KMS-11 (cell line): ENCODE measurements around the gene ITGA7.

Experiments
- H2AFZ ChIP-seq: fragments of 200-600 bp; sonication (generic); 2 replicates; pipeline ENCODE4 v1.6.1; 2016; ENCODE audit warnings: antibody characterized with exemption, mixed run types, low read depth
- H3K27ac ChIP-seq: fragments of 200-600 bp; sonication (generic); 2 replicates; pipeline ENCODE4 v1.6.1; 2016; ENCODE audit warnings: mild to moderate bottlenecking, mixed run types
- H3K27me3 ChIP-seq: fragments of 200-600 bp; sonication (generic); 2 replicates; pipeline ENCODE4 v1.6.1; 2017; ENCODE audit warnings: mild to moderate bottlenecking, low read depth, mixed run types, moderate library complexity; ENCODE audit not compliant: insufficient read depth
- H3K36me3 ChIP-seq: fragments of 200-600 bp; sonication (generic); 2 replicates; pipeline ENCODE4 v1.6.1; 2017; ENCODE audit warnings: mild to moderate bottlenecking, mixed run types; ENCODE audit not compliant: insufficient read depth
- H3K4me1 ChIP-seq: fragments of 200-600 bp; sonication (generic); 2 replicates; pipeline ENCODE4 v1.6.1; 2016; ENCODE audit warnings: mild to moderate bottlenecking, low read depth, mixed run types; ENCODE audit not compliant: poor library complexity, severe bottlenecking
- H3K4me2 ChIP-seq: fragments of 200-600 bp; sonication (generic); 2 replicates; pipeline ENCODE4 v1.7.0; 2016; ENCODE audit warnings: mild to moderate bottlenecking, mixed run types
- H3K4me3 ChIP-seq: fragments of 200-600 bp; sonication (generic); IDR thresholded peaks from 2 replicates; pipeline ENCODE4 v1.6.1; 2017; ENCODE audit warnings: low read depth, low read length, mixed read lengths; ENCODE audit not compliant: insufficient read depth
- H3K79me2 ChIP-seq: fragments of 200-600 bp; sonication (generic); 2 replicates; pipeline ENCODE4 v1.6.1; 2016; ENCODE audit warnings: low read depth, mixed run types; ENCODE audit not compliant: insufficient read depth
- H3K9ac ChIP-seq: fragments of 200-600 bp; sonication (generic); 2 replicates; pipeline ENCODE4 v1.6.1; 2016; ENCODE audit warnings: mild to moderate bottlenecking, mixed run types
- H4K20me1 ChIP-seq: fragments of 200-600 bp; sonication (generic); 2 replicates; pipeline ENCODE4 v1.6.1; 2016; ENCODE audit warnings: mild to moderate bottlenecking, mixed run types; ENCODE audit not compliant: insufficient read depth
- TF ChIP-seq, protein P1 (sequence below): fragments of 200-600 bp; sonication (generic); conservative IDR thresholded peaks from 2 replicates; pipeline ENCODE4 v1.6.1; 2017; ENCODE audit warnings: low read depth, mild to moderate bottlenecking, antibody characterized with exemption, low read length, moderate library complexity, mixed read lengths

The ITGA7 gene

DNA sequence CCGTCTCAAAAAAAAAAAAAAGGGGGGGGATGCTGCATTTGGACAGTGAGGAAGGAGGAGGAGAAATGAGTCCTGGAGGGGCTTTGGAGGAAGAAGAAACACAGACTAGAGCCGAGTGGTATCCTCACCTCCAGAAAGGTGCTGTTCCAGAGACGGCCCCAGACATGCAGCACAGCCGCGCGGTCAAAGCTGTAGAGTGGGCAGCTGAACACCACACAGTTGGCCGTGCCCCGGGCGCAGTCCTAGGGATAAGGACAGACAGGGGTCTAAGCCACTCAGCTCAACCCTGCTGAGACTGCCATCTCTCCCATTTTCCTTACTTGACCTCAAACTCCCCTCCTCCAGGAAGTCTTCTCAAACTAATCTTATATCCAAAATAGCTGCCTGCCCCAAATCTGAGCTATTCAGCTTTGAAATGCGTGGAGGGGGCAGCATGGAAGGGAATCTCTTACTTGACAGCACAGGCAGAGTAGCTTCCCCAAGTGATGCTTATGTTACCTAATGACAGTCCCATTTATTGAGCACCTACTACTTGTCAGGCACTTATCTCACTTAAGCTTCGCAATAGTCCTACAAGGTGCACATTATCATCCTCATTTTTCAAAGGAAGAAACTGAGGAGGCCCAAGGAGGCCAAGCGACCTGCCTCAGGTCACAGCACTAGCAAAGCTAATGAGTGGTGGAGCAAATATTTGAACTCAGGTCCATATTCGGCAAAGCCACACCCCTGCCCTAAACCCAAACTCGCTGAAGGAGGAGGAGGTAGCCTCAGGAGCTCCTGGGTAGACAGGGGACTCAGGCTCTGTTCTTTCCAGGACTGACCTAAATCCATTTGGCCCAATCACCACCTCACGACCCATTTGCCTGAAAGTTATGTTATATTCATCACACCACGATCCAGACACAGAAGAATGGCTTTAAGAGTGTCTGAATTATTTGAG is 18.7 kb downstream of the ITGA7 start:
- H3K36me3 ChIP-seq: no peaks in the 10 kb centered on the region
- no peak overlapping the region for H2AFZ ChIP-seq
- H3K79me2 ChIP-seq: no peaks in the 10 kb centered on the region
- TF ChIP-seq, protein P1, sequence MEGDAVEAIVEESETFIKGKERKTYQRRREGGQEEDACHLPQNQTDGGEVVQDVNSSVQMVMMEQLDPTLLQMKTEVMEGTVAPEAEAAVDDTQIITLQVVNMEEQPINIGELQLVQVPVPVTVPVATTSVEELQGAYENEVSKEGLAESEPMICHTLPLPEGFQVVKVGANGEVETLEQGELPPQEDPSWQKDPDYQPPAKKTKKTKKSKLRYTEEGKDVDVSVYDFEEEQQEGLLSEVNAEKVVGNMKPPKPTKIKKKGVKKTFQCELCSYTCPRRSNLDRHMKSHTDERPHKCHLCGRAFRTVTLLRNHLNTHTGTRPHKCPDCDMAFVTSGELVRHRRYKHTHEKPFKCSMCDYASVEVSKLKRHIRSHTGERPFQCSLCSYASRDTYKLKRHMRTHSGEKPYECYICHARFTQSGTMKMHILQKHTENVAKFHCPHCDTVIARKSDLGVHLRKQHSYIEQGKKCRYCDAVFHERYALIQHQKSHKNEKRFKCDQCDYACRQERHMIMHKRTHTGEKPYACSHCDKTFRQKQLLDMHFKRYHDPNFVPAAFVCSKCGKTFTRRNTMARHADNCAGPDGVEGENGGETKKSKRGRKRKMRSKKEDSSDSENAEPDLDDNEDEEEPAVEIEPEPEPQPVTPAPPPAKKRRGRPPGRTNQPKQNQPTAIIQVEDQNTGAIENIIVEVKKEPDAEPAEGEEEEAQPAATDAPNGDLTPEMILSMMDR: no peak
- no peak overlapping the region for H3K4me2 ChIP-seq
- no peak overlapping the region for H3K4me3 ChIP-seq
- H3K27me3 ChIP-seq: no peaks in the 10 kb centered on the region; the same call in 1 of the 2 replicates
- H3K4me1 ChIP-seq: no peaks in the 10 kb centered on the region
- no peaks in the 10 kb centered on the region for H4K20me1 ChIP-seq
- H3K27ac ChIP-seq: no peak overlapping the region
- H3K9ac ChIP-seq: no peak overlapping the region

DNA sequence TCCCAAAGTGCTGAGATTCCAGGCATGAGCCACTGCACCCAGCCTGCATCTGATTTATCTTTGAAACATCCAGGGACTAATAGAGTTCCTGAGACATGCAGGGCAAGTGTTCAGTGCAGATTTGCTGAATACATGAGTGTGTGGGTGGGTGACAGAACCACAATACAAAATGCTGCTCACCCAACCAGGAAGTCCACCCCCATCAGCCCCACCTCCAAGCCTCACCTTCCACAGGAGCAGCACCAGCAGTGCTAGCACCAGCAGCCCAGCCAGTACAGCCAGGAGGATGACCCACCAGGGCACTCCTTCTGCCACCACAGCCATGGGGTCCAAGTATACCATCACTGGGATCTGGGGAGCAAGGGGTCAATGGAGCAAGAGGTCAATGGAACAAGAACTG is 20.0 kb downstream of the ITGA7 start:
- no peak overlapping the region for H3K4me2 ChIP-seq

DNA sequence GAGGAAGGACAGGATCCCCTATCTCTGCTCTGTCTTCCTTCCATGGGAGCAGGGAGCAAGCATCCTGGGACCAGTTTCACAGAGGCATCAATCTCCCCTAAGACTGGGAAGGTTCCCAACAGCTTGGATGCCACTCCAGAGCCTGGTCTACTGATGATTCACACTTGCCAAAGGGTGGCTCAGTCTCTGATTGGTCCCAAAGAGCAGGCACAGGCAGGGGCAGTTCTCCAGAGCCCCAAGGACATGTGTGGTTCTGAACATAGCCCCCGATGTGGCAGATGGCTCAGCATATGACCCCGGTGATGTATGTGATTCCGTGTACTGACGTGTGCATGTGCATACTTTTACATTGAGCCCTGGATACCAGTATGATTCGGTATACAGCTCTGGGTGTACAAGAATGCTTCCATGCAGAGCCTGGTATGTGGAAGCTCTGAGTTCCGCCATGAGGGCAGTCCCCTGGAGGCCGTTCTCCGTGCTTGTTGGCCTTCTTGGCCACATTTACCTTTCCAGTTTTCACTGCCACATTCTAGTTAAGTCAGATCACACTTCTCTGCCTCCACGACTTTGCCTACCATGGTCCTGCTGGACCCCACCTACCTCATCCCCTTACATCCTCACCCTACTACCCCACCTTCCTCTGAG is 21.2 kb downstream of the ITGA7 start:
- TF ChIP-seq, protein P1: no peak
- Histone ChIP-seq H3K79me2 (no peaks in the 10 kb centered on the region), H3K27me3 (no peaks in the 10 kb centered on the region; the same call in 1 of the 2 replicates), H3K4me2 (no peak overlapping the region), H3K9ac (no peak overlapping the region), H3K36me3 (no peaks in the 10 kb centered on the region), H3K4me3 (no peak overlapping the region), H2AFZ (no peak overlapping the region), H3K27ac (no peak overlapping the region), H3K4me1 (no peaks in the 10 kb centered on the region), H4K20me1 (no peaks in the 10 kb centered on the region)

More for the DNA sequence above, 20.0 kb downstream of the ITGA7 start:
- no peaks in the 10 kb centered on the region for H3K79me2 ChIP-seq
- no peaks in the 10 kb centered on the region for H4K20me1 ChIP-seq
- no peak overlapping the region for H3K27ac ChIP-seq
- H3K4me3 ChIP-seq: no peak overlapping the region
- TF ChIP-seq, protein P1: no peak
- H3K27me3 ChIP-seq: no peaks in the 10 kb centered on the region; the same call in 1 of the 2 replicates
- H2AFZ ChIP-seq: no peak overlapping the region
- H3K4me1 ChIP-seq: no peaks in the 10 kb centered on the region
- no peak overlapping the region for H3K9ac ChIP-seq
- no peaks in the 10 kb centered on the region for H3K36me3 ChIP-seq

DNA sequence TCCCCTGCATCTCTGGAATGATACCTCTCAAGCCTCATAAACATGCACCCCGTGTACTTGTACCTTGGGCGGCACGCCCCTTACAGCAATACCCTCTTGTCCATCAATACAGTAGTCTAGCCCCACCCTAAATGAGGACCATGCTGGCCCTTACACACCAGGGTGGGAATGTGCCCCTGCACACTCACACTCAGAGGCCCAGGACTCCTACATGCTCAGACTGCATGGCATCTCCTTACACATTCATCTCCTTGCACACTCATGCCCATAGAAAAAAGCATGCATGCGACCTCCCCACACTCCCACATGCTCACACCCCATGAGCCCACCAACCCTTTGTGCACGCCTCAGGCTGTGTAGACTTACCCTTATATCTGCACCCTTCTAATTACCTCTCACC is 22.0 kb downstream of the ITGA7 start:
- Histone ChIP-seq H3K4me3 (no peak overlapping the region), H3K9ac (no peak overlapping the region), H3K27ac (no peak overlapping the region), H3K36me3 (no peaks in the 10 kb centered on the region), H4K20me1 (no peaks in the 10 kb centered on the region), H3K27me3 (no peaks in the 10 kb centered on the region; the same call in 1 of the 2 replicates), H3K79me2 (no peaks in the 10 kb centered on the region), H3K4me1 (no peaks in the 10 kb centered on the region), H2AFZ (no peak overlapping the region), H3K4me2 (no peak overlapping the region)
- TF ChIP-seq, protein P1: no peak
